KOPT-K1 (cell line): ENCODE data around the gene TTC23L.

Experiments
- H3K27ac ChIP-seq: fragments of 200-600 bp; sonication (generic); 2 replicates; pipeline ENCODE4 v1.5.1; 2016; ENCODE audit warnings: antibody characterized with exemption, mild to moderate bottlenecking, low read depth, low read length; ENCODE audit not compliant: poor library complexity, severe bottlenecking
- H3K36me3 ChIP-seq: fragments of 200-600 bp; sonication (generic); 2 replicates; pipeline ENCODE4 v1.5.1; 2017; ENCODE audit warnings: antibody characterized with exemption, mild to moderate bottlenecking, low read length, moderate library complexity; ENCODE audit not compliant: insufficient read depth
- H3K9me3 ChIP-seq: fragments of 200-600 bp; sonication (generic); 2 replicates; pipeline ENCODE4 v1.5.1; 2017; ENCODE audit warnings: antibody characterized with exemption, low read length, mild to moderate bottlenecking; ENCODE audit not compliant: insufficient read depth, poor library complexity, severe bottlenecking

TTC23L gene

GRCh38 chr5:34838785-34839714 is at the start of gene TTC23L:
TTC23L (plus strand) TSS chr5:34839164; CDS start chr5:34840672, 1,508 bp downstream.
- Histone ChIP-seq H3K27ac (no peak within 1 kb of the TSS), H3K9me3 (no peaks in the 10 kb centered on the region), H3K36me3 (no peaks in the 10 kb centered on the region)

- Histone ChIP-seq H3K9me3 (peaks cover 9% of the 10 kb centered on the region), H3K27ac (no peak overlapping the region), H3K36me3 (no peaks in the 10 kb centered on the region)
Measured at GRCh38 chr5:34789639-34790038, 49.3 kb upstream of the TTC23L start.

GRCh38 chr5:34790069-34790468 is 48.9 kb upstream of the TTC23L start:
- H3K27ac ChIP-seq = no peak overlapping the region
- H3K9me3 ChIP-seq = peaks cover 9% of the 10 kb centered on the region
- H3K36me3 ChIP-seq = no peaks in the 10 kb centered on the region

- Histone ChIP-seq H3K9me3 (peaks cover 3% of the 10 kb centered on the region), H3K36me3 (no peaks in the 10 kb centered on the region), H3K27ac (no peak overlapping the region)
Measured at GRCh38 chr5:34791761-34792244, 47.2 kb upstream of the TTC23L start.

- Histone ChIP-seq H3K9me3 (no peaks in the 10 kb centered on the region), H3K36me3 (no peaks in the 10 kb centered on the region), H3K27ac (no peak overlapping the region)
Measured at GRCh38 chr5:34802834-34803563, 36.0 kb upstream of the TTC23L start.

- Histone ChIP-seq H3K9me3 (no peaks in the 10 kb centered on the region), H3K27ac (no peak overlapping the region), H3K36me3 (no peaks in the 10 kb centered on the region)
Measured at GRCh38 chr5:34803974-34804732, 34.8 kb upstream of the TTC23L start.

- no peaks in the 10 kb centered on the region for H3K9me3 ChIP-seq
- H3K36me3 ChIP-seq = no peaks in the 10 kb centered on the region
- no peak overlapping the region for H3K27ac ChIP-seq
Measured at GRCh38 chr5:34804913-34805312, 34.1 kb upstream of the TTC23L start.

GRCh38 chr5:34806532-34806931 is 32.4 kb upstream of the TTC23L start:
- Histone ChIP-seq H3K27ac (no peak overlapping the region), H3K9me3 (no peaks in the 10 kb centered on the region), H3K36me3 (no peaks in the 10 kb centered on the region)

- Histone ChIP-seq H3K36me3 (no peaks in the 10 kb centered on the region), H3K27ac (no peak overlapping the region), H3K9me3 (no peaks in the 10 kb centered on the region)
Measured at GRCh38 chr5:34811706-34812105, 27.3 kb upstream of the TTC23L start.

- Histone ChIP-seq H3K27ac (no peak overlapping the region), H3K9me3 (no peaks in the 10 kb centered on the region), H3K36me3 (no peaks in the 10 kb centered on the region)
Measured at GRCh38 chr5:34813509-34813908, 25.5 kb upstream of the TTC23L start.

GRCh38 chr5:34817558-34818351 is 21.2 kb upstream of the TTC23L start:
- Histone ChIP-seq H3K36me3 (no peaks in the 10 kb centered on the region), H3K9me3 (no peaks in the 10 kb centered on the region), H3K27ac (no peak overlapping the region)

- H3K36me3 ChIP-seq = no peaks in the 10 kb centered on the region
- no peak overlapping the region for H3K27ac ChIP-seq
- no peaks in the 10 kb centered on the region for H3K9me3 ChIP-seq
Measured at GRCh38 chr5:34818717-34819116, 20.2 kb upstream of the TTC23L start.

GRCh38 chr5:34820593-34820992 is 18.4 kb upstream of the TTC23L start:
- no peaks in the 10 kb centered on the region for H3K36me3 ChIP-seq
- no peak overlapping the region for H3K27ac ChIP-seq
- H3K9me3 ChIP-seq = no peaks in the 10 kb centered on the region

GRCh38 chr5:34822956-34823715 is 15.8 kb upstream of the TTC23L start:
- Histone ChIP-seq H3K36me3 (no peaks in the 10 kb centered on the region), H3K27ac (no peak overlapping the region), H3K9me3 (no peaks in the 10 kb centered on the region)
